Activated naive CD4-positive, alpha-beta T cell treated with Interleukin-2 at 50 U/mL for 16 hours (primary cell): ENCODE data around the gene LYZ.

Experiments
- DNase-seq: peaks from one replicate; pipeline ENCODE4 v3.0.0-alpha.2; 2020

LYZ gene

GRCh38 chr12:69389831-69390230 is 41.6 kb downstream of the LYZ start:
- DNase-seq: no peak

GRCh38 chr12:69392179-69392928 is 44.2 kb downstream of the LYZ start:
- DNase-seq: no peak

- DNase-seq: no peak
These were observed 47.9 kb downstream of the LYZ start for GRCh38 chr12:69396041-69396440.

GRCh38 chr12:69396963-69397362 is 48.8 kb downstream of the LYZ start:
- no peak for DNase-seq

DNA sequence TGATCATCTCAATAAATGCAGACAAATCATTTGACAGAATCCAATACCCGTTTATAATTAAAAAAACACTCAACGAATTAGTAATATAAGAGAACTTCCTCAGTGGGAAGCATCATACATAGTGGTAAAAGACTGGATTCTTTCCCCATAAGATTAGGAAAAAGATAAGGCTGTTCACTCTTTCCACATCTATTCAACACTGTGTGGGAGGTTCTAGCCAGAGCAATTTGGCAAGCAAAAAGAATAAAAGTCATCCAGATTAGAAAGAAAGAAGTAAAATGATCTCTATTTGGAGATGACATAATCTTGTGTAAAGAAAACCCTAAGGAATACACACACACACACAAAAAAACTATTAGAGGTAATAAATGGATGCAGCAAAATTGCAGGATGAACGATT is 49.8 kb downstream of the LYZ start:
- DNase-seq: no peak

- no peak for DNase-seq
These were observed 53.8 kb downstream of the LYZ start for GRCh38 chr12:69401940-69402339.
